Gastrocnemius medialis (tissue), 4 donors: ENCODE measurements around the gene C4orf50.

ENCODE experiments used
- CTCF ChIP-seq, 5 experiments: fragments of 450-650 bp in 3 of 5; fragments of 200-600 bp in 2 of 5; sonication (generic) in 2 of 5; IDR thresholded peaks in 4 of 5; conservative IDR thresholded peaks in 1 of 5; 1 replicate in 4 of 5; 2 replicates in 1 of 5; pipeline ENCODE4 v1.5.1; 2016 to 2019; ENCODE audit warnings: antibody characterized with exemption in 5 of 5, mild to moderate bottlenecking in 3 of 5, moderate library complexity in 3 of 5
- POLR2A ChIP-seq, 2 donors: fragments of 450-650 bp; IDR thresholded peaks; one replicate each; pipeline ENCODE4 v1.6.1; 2017; ENCODE audit warnings: antibody characterized with exemption in 2 of 2, mild to moderate bottlenecking in 2 of 2, moderate library complexity in 2 of 2

DNA sequence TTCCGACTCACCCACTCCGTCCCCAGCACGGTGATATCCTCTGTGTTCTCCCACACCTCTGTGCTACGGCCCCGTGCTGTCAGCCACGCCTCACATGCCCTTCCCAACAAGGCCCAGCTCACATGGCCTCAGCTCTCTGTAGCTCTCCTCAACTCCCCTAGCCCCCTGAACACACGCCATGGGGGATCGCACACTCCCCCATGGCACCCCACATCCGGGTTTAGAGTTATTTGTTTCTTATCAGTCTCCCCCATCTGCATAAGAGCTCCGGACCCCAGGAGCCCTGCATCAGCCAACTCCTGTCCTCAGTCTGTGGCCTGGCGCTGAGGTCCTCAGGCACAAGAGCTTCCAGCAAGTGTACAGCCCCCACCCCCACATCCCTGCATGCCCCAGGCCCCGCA is 7.0 kb downstream of the C4orf50 start:
- TF ChIP-seq CTCF (IDR thresholded peaks at IDR 0.05 in 4 of 5, conservative IDR thresholded peaks at IDR 0.05 in 1 of 5) (no peak), POLR2A (IDR thresholded peaks at IDR 0.05) (no peak)
